BJ (cell line): Measurements from ENCODE around the gene ICA1. TPM values are rescaled to one million over a fixed set of nuclear protein-coding genes. Genes with fewer than 3 reads are reported as not detected.

ENCODE experiments used
- CTCF ChIA-PET: fragments of 350-600 bp; formaldehyde crosslinking; extraction: SDS; loops from one replicate; lab custom pipeline; 2021; ENCODE audit warnings: antibody characterized with exemption, inconsistent platforms; lab: Yijun Ruan, JAX
- POLR2A ChIA-PET: fragments of 300-600 bp; sonication (Branson Sonifier 250); formaldehyde crosslinking; extraction: SDS; loops from one replicate; lab custom pipeline; 2021; ENCODE audit warnings: antibody characterized with exemption; lab: Charles Lee
- DNase-seq: peaks from one replicate; pipeline ENCODE4 v3.0.0-alpha.2; 2011; ENCODE audit warnings: low read depth
- H3K27me3 ChIP-seq: 2 replicates; pipeline ENCODE4 v1.6.0; 2011; ENCODE audit warnings: low read length; ENCODE audit not compliant: control insufficient read depth, insufficient read depth
- H3K36me3 ChIP-seq: 2 replicates; pipeline ENCODE4 v1.5.1; 2011; ENCODE audit warnings: low read length; ENCODE audit not compliant: control insufficient read depth, insufficient read depth
- H3K4me3 ChIP-seq: 2 replicates; pipeline ENCODE4 v1.5.1; 2011; ENCODE audit warnings: low read depth, mild to moderate bottlenecking, control low read depth, low read length
- polyA plus RNA-seq: library from polyadenylated mRNA; depleted of rRNA; stranded (reverse); fragments of >200 nt; gene quantifications from 2 replicates; pipeline ENCODE4 v1.2.3, GENCODE V29; 2011
- TF ChIP-seq, protein P1 (sequence below): IDR thresholded peaks from 2 replicates; pipeline ENCODE4 v1.5.1; 2011; ENCODE audit warnings: low read depth, mild to moderate bottlenecking, control low read depth, inconsistent platforms, low read length, moderate library complexity; ENCODE audit not compliant: insufficient read depth

Gene ICA1
- polyA plus RNA-seq, 1 experiment, result 0.15 TPM

GRCh38 chr7:8228068-8228467, 33.9 kb downstream of the ICA1 start:
- ChIA-PET CTCF (no interaction called here), POLR2A (no interaction called here)
- Histone ChIP-seq H3K27me3 (no peaks in the 10 kb centered on the region), H3K36me3 (no peaks in the 10 kb centered on the region), H3K4me3 (no peak overlapping the region)
- DNase-seq, result no peak
- TF ChIP-seq, protein P1, sequence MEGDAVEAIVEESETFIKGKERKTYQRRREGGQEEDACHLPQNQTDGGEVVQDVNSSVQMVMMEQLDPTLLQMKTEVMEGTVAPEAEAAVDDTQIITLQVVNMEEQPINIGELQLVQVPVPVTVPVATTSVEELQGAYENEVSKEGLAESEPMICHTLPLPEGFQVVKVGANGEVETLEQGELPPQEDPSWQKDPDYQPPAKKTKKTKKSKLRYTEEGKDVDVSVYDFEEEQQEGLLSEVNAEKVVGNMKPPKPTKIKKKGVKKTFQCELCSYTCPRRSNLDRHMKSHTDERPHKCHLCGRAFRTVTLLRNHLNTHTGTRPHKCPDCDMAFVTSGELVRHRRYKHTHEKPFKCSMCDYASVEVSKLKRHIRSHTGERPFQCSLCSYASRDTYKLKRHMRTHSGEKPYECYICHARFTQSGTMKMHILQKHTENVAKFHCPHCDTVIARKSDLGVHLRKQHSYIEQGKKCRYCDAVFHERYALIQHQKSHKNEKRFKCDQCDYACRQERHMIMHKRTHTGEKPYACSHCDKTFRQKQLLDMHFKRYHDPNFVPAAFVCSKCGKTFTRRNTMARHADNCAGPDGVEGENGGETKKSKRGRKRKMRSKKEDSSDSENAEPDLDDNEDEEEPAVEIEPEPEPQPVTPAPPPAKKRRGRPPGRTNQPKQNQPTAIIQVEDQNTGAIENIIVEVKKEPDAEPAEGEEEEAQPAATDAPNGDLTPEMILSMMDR, result no peak

DNA sequence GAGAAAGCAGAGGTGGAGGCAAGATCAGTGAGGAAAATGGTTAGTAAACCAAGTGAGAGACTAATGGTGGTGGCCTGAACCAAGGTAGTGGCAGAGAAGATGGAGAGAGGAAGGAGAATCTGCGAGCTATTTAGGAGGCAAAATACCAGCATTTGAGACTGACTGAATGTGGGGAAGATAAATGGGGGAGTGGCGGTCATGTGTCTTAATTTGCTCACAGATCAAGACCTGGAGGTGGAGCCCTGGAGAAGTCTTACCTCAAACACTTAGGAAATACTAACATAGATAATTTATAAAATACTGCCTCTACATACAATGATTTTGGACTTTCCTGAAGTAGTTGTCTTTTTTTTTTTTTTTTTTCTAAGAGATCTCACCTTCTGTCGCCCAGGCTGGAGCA, 34.7 kb downstream of the ICA1 start:
- H3K4me3 ChIP-seq, result no peak overlapping the region
- TF ChIP-seq, protein P1, result no peak
- H3K27me3 ChIP-seq, result no peaks in the 10 kb centered on the region
- CTCF ChIA-PET, result no interaction called here
- DNase-seq, result no peak
- no peaks in the 10 kb centered on the region for H3K36me3 ChIP-seq
- POLR2A ChIA-PET, result no interaction called here

DNA sequence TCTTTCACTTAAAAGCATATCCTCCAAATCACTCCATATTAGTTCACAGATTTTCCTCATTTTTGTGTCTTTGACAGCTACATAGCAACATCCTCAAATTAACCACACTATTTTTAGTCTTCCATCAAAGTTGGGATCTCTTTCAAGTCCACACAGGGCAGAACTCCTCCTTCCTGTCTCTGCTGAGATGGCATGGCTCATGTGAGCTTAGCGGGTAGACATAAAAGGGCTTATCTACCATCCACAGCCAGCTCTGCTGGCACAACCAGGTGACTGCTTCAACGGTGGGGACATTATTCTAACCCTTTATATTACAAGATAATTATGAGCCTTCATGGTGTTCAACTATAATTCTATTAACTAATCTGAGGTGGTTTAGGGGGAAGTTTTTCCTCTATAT, 35.5 kb downstream of the ICA1 start:
- H3K27me3 ChIP-seq, result no peaks in the 10 kb centered on the region
- ChIA-PET CTCF (interaction anchor here (0.6 kb wide), 1 partner anchor 561 kb away, joined by 4 read pairs; no protein-coding TSS in a partner anchor), POLR2A (no interaction called here)
- no peaks in the 10 kb centered on the region for H3K36me3 ChIP-seq
- no peak overlapping the region for H3K4me3 ChIP-seq
- DNase-seq, result no peak
- TF ChIP-seq, protein P1, result no peak

DNA sequence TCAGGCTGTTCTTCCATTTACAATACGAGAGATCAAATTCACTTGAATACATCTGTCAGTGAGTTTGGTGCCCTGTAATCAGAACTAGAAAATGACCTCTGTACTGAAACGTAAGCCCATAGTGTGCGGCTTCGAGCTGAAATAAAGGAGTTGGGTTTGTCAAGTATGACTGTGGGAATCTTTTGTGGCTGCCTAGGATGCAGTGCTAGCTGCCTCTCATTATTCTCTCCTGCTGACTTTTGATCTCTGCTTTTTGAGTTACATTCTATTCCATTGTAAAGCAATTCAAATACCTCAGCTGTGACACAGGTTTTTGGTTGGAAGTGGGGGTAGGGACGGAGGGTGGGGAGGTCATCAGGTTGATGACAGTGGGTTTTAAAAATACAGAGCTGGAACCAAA, 40.4 kb downstream of the ICA1 start:
- H3K4me3 ChIP-seq, result no peak overlapping the region
- ChIA-PET POLR2A (no interaction called here), CTCF (interaction anchor here (1.2 kb wide), 1 partner anchor 797 kb away, joined by 3 read pairs; no protein-coding TSS in a partner anchor)
- DNase-seq, result no peak
- no peaks in the 10 kb centered on the region for H3K36me3 ChIP-seq
- TF ChIP-seq, protein P1, result no peak
- H3K27me3 ChIP-seq, result no peaks in the 10 kb centered on the region

- POLR2A ChIA-PET, result no interaction called here
- no peak for DNase-seq
- H3K36me3 ChIP-seq, result no peaks in the 10 kb centered on the region
- CTCF ChIA-PET, result interaction anchor here (1.2 kb wide), 1 partner anchor 797 kb away, joined by 3 read pairs; no protein-coding TSS in a partner anchor
- TF ChIP-seq, protein P1, result no peak
- H3K4me3 ChIP-seq, result no peak overlapping the region
- H3K27me3 ChIP-seq, result no peaks in the 10 kb centered on the region
Measured at GRCh38 chr7:8221101-8221495, 40.9 kb downstream of the ICA1 start.
